GM23338 (cell line): ENCODE measurements around the gene BGLAP.

Source experiments
- CREB1 ChIP-seq: fragments of 250-450 bp; sonication (Bioruptor Pico); IDR thresholded peaks from 2 replicates; pipeline ENCODE4 v1.5.0; 2020; ENCODE audit warnings: low read depth, mild to moderate bottlenecking, moderate library complexity
- CTCF ChIP-seq, 2 experiments: fragments of 200-600 bp in 1 of 2; sonication (generic) in 1 of 2; conservative IDR thresholded peaks; 2 replicates each; pipeline versions ENCODE4 v1.5.1 to v1.6.1; 2016 to 2017; ENCODE audit warnings: antibody characterized with exemption in 2 of 2, low read depth in 2 of 2, mild to moderate bottlenecking in 2 of 2, moderate library complexity in 1 of 2
- ETS1 ChIP-seq: IDR thresholded peaks from 2 replicates; pipeline ENCODE4 v1.6.1; 2016; ENCODE audit warnings: antibody characterized with exemption
- EZH2 ChIP-seq: fragments of 200-600 bp; sonication (generic); IDR thresholded peaks from one replicate; pipeline ENCODE4 v1.8.0; 2017; ENCODE audit warnings: antibody characterized with exemption, mild to moderate bottlenecking, low read depth; ENCODE audit not compliant: unreplicated experiment
- EZH2phosphoT487 ChIP-seq: fragments of 200-600 bp; sonication (generic); IDR thresholded peaks from one replicate; pipeline ENCODE4 v1.8.1; 2018; ENCODE audit warnings: antibody characterized with exemption; ENCODE audit not compliant: unreplicated experiment
- JUNB ChIP-seq: IDR thresholded peaks from one replicate; pipeline ENCODE4 v1.6.1; 2016; ENCODE audit warnings: antibody characterized with exemption; ENCODE audit not compliant: unreplicated experiment
- NANOG ChIP-seq: IDR thresholded peaks from 2 replicates; pipeline ENCODE4 v1.6.1; 2016; ENCODE audit warnings: antibody characterized with exemption, borderline replicate concordance
- POLR2AphosphoS5 ChIP-seq: IDR thresholded peaks from 2 replicates; pipeline ENCODE4 v1.6.1; 2016; ENCODE audit warnings: antibody characterized with exemption, low read depth
- REST ChIP-seq: IDR thresholded peaks from one replicate; pipeline ENCODE4 v1.6.1; 2018; ENCODE audit warnings: antibody characterized with exemption; ENCODE audit not compliant: unreplicated experiment
- STAT1 ChIP-seq: IDR thresholded peaks from one replicate; pipeline ENCODE4 v1.6.1; 2016; ENCODE audit warnings: antibody characterized with exemption; ENCODE audit not compliant: unreplicated experiment
- ZNF114 ChIP-seq: fragments of 250-450 bp; sonication (Bioruptor Pico); IDR thresholded peaks from 2 replicates; pipeline ENCODE4 v1.5.0; 2020; ENCODE audit warnings: mild to moderate bottlenecking, moderate library complexity
- ZNF331 ChIP-seq: fragments of 250-450 bp; sonication (Bioruptor Pico); IDR thresholded peaks from 2 replicates; pipeline ENCODE4 v1.5.0; 2020; ENCODE audit warnings: low read depth, mild to moderate bottlenecking, moderate library complexity

GRCh38 chr1:156221986-156222692 lies 19.8 kb upstream of the BGLAP start:
- no peak for TF ChIP-seq CTCF (conservative IDR thresholded peaks at IDR 0.05; ENCODE audit: low read depth in 2 of 2)
- no peak for TF ChIP-seq POLR2AphosphoS5
- no peak for TF ChIP-seq REST
- no peak for TF ChIP-seq NANOG
- no peak for TF ChIP-seq EZH2
- TF ChIP-seq ETS1: no peak
- no peak for TF ChIP-seq EZH2phosphoT487
- no peak for TF ChIP-seq ZNF114 (CRISPR knock-in tag)
- TF ChIP-seq CREB1 (CRISPR knock-in tag): no peak
- no peak for TF ChIP-seq ZNF331 (CRISPR knock-in tag)
- TF ChIP-seq JUNB: no peak
- TF ChIP-seq STAT1: no peak
